HCT116 (cell line): ENCODE data around the gene LRRN3. TPM values are rescaled to one million over a fixed set of nuclear protein-coding genes. Genes with fewer than 3 reads are reported as not detected.

Experiments used
- ATAC-seq: fragments of 200-7000 bp; cut with Tn5 transposase; 2 replicates; pipeline ENCODE4 v1.9.1; 2020; ENCODE audit warnings: mild to moderate bottlenecking, moderate library complexity
- BruUV-seq: library from RNA; stranded (reverse); fragments of 400-500 nt; replicated peaks from 2 replicates; lab custom pipeline; 2021; lab: Mats Ljungman, UMichigan
- CTCF ChIA-PET: fragments of 300-600 bp; sonication (Branson Sonifier 250); formaldehyde crosslinking; loops from one replicate; lab custom pipeline; 2021; ENCODE audit warnings: antibody characterized with exemption; lab: Charles Lee
- POLR2A ChIA-PET: fragments of 300-600, 350-600 bp; sonication (Branson Sonifier 250); formaldehyde crosslinking; loops from one replicate; lab custom pipeline; 2021; ENCODE audit warnings: antibody characterized with exemption; lab: Charles Lee
- RAD21 ChIA-PET, 2 experiments: fragments of 300-600 bp; sonication (Branson Sonifier 250); formaldehyde crosslinking; loops; one replicate each; lab custom pipeline; 2023; ENCODE audit warnings: low total read pairs in 2 of 2; ENCODE audit not compliant: uncharacterized antibody in 2 of 2, unreplicated experiment in 2 of 2, low non-redundant PET in 1 of 2; lab: Charles Lee
- DNase-seq: peaks from one replicate; pipeline ENCODE4 v3.0.0-alpha.2; 2010; ENCODE audit warnings: low read depth, low spot score
- H2AFZ ChIP-seq: fragments of 200-600 bp; shearing (Covaris generic), sonication (generic); 2 replicates; pipeline ENCODE4 v1.6.1; 2017; ENCODE audit warnings: low read depth, mixed run types, mixed read lengths, antibody characterized with exemption, low read length; ENCODE audit not compliant: poor library complexity, severe bottlenecking
- H3K27ac ChIP-seq: 2 replicates; pipeline ENCODE4 v1.5.1; 2012; ENCODE audit warnings: low read depth, low read length
- H3K27me3 ChIP-seq: fragments of 200-600 bp; sonication (generic); 2 replicates; pipeline ENCODE4 v1.6.1; 2016; ENCODE audit warnings: mixed run types, low read length, mixed read lengths; ENCODE audit not compliant: insufficient read depth
- H3K36me3 ChIP-seq, 2 experiments: fragments of 200-500 bp in 1 of 2; fragments of 200-600 bp in 1 of 2; sonication (Bioruptor generic) in 1 of 2; sonication (generic) in 1 of 2; 2 replicates each; pipeline versions ENCODE4 v1.5.1 to v1.6.1; 2014 to 2016; ENCODE audit warnings: low read length in 2 of 2, inconsistent platforms in 1 of 2, mixed read lengths in 1 of 2, mixed run types in 1 of 2; ENCODE audit not compliant: insufficient read depth in 2 of 2, control insufficient read depth in 1 of 2
- H3K4me1 ChIP-seq, 2 experiments: fragments of 200-600 bp in 1 of 2; sonication (generic) in 1 of 2; 2 replicates each; pipeline versions ENCODE4 v1.5.1 to v1.6.1; 2012 to 2017; ENCODE audit warnings: low read length in 2 of 2, inconsistent platforms in 1 of 2, mild to moderate bottlenecking in 1 of 2, mixed read lengths in 1 of 2, mixed run types in 1 of 2, moderate library complexity in 1 of 2; ENCODE audit not compliant: insufficient read depth in 2 of 2, control insufficient read depth in 1 of 2
- H3K4me2 ChIP-seq: fragments of 200-600 bp; sonication (generic); 2 replicates; pipeline ENCODE4 v1.6.1; 2017; ENCODE audit warnings: mixed run types, low read length, mixed read lengths
- H3K4me3 ChIP-seq, 2 experiments: fragments of 200-600 bp in 1 of 2; sonication (generic) in 1 of 2; replicated peaks in 1 of 2; 2 replicates each; pipeline ENCODE4 v1.5.1; 2011 to 2016; ENCODE audit warnings: low read length in 2 of 2, control low read depth in 1 of 2, low read depth in 1 of 2, mild to moderate bottlenecking in 1 of 2, mixed read lengths in 1 of 2, mixed run types in 1 of 2
- H3K79me2 ChIP-seq: fragments of 200-600 bp; sonication (generic); 2 replicates; pipeline ENCODE4 v1.6.1; 2017; ENCODE audit warnings: mild to moderate bottlenecking, mixed run types, low read length, moderate library complexity, mixed read lengths; ENCODE audit not compliant: insufficient read depth
- H3K9ac ChIP-seq: fragments of 200-600 bp; sonication (generic); 2 replicates; pipeline ENCODE4 v1.6.1; 2016; ENCODE audit warnings: low read length, mixed read lengths
- H3K9me2 ChIP-seq: fragments of 200-600 bp; sonication (generic), shearing (Covaris generic); 2 replicates; pipeline ENCODE4 v1.6.1; 2017; ENCODE audit warnings: mixed run types, mild to moderate bottlenecking, moderate library complexity; ENCODE audit not compliant: insufficient read depth
- H3K9me3 ChIP-seq, 2 experiments: fragments of 200-500 bp in 1 of 2; fragments of 200-600 bp in 1 of 2; sonication (Bioruptor generic) in 1 of 2; sonication (generic) in 1 of 2; 2 replicates each; pipeline ENCODE4 v1.6.1; 2014 to 2017; ENCODE audit warnings: low read length in 2 of 2, mixed read lengths in 2 of 2, inconsistent platforms in 1 of 2, low read depth in 1 of 2, mild to moderate bottlenecking in 1 of 2, mixed run types in 1 of 2, moderate library complexity in 1 of 2; ENCODE audit not compliant: control insufficient read depth in 1 of 2, insufficient read depth in 1 of 2
- H4K20me1 ChIP-seq: fragments of 200-600 bp; sonication (generic), shearing (Covaris generic); 2 replicates; pipeline ENCODE4 v1.6.1; 2017; ENCODE audit warnings: mixed run types, mild to moderate bottlenecking, moderate library complexity; ENCODE audit not compliant: insufficient read depth
- ATF3 ChIP-seq: IDR thresholded peaks from 2 replicates; pipeline ENCODE4 v1.6.1; 2012
- CBX3 ChIP-seq: IDR thresholded peaks from 2 replicates; pipeline ENCODE4 v1.6.1; 2012; ENCODE audit warnings: low read depth
- ELF1 ChIP-seq: IDR thresholded peaks from 2 replicates; pipeline ENCODE4 v1.6.1; 2012; ENCODE audit warnings: low read depth, borderline replicate concordance
- EZH2 ChIP-seq: fragments of 200-600 bp; sonication (generic); IDR thresholded peaks from 2 replicates; pipeline ENCODE4 v1.6.1; 2017; ENCODE audit warnings: antibody characterized with exemption, mixed run types
- EZH2phosphoT487 ChIP-seq: fragments of 200-600 bp; IDR thresholded peaks from 2 replicates; pipeline ENCODE4 v1.6.1; 2018; ENCODE audit warnings: antibody characterized with exemption, borderline replicate concordance
- FOSL1 ChIP-seq: IDR thresholded peaks from 2 replicates; pipeline ENCODE4 v1.6.1; 2012; ENCODE audit warnings: low read depth
- MAX ChIP-seq: IDR thresholded peaks from 2 replicates; pipeline ENCODE4 v1.6.1; 2012
- RAD21 ChIP-seq: IDR thresholded peaks from 2 replicates; pipeline ENCODE4 v1.6.1; 2012; ENCODE audit warnings: low read depth, mild to moderate bottlenecking
- REST ChIP-seq: IDR thresholded peaks from 2 replicates; pipeline ENCODE4 v1.6.1; 2012; ENCODE audit warnings: low read depth
- SIN3A ChIP-seq: IDR thresholded peaks from 2 replicates; pipeline ENCODE4 v1.6.1; 2012; ENCODE audit warnings: low read depth
- TCF7L2 ChIP-seq: IDR thresholded peaks from 2 replicates; pipeline ENCODE4 v1.7.0; 2011; ENCODE audit warnings: borderline replicate concordance, inconsistent platforms; ENCODE audit not compliant: insufficient read depth, insufficient read length; ENCODE audit errors: extremely low read depth
- YY1 ChIP-seq: IDR thresholded peaks from 2 replicates; pipeline ENCODE4 v1.6.1; 2011; ENCODE audit warnings: low read length, low read depth, moderate library complexity, mild to moderate bottlenecking; ENCODE audit not compliant: insufficient replicate concordance; ENCODE audit errors: extremely low read depth
- ZFX ChIP-seq: fragments of 450-650 bp; IDR thresholded peaks from 2 replicates; pipeline ENCODE4 v1.6.1; 2017
- ZNF274 ChIP-seq: fragments of 200-500 bp; sonication (Bioruptor generic); IDR thresholded peaks from 2 replicates; pipeline ENCODE4 v1.6.1; 2014; ENCODE audit warnings: mild to moderate bottlenecking, low read depth, low read length, inconsistent platforms
- intact Hi-C: fragments of 100-400 bp; cut with micrococcal nuclease; formaldehyde crosslinking; loops from 2 replicates; pipeline ENCODE4 v1.10.0; 2022
- total RNA-seq: library from RNA; stranded (reverse); gene quantifications from one replicate; pipeline ENCODE4 v1.2.1, GENCODE V29; 2021; ENCODE audit not compliant: unreplicated experiment
- TF ChIP-seq, protein P1 (sequence below), 3 experiments: fragments of 200-600 bp in 1 of 3; sonication (generic) in 1 of 3; IDR thresholded peaks in 2 of 3; conservative IDR thresholded peaks in 1 of 3; 2 replicates each; pipeline ENCODE4 v1.5.1; 2012 to 2017; ENCODE audit warnings: low read depth in 2 of 3, low read length in 2 of 3, antibody characterized with exemption in 1 of 3, borderline replicate concordance in 1 of 3, control low read depth in 1 of 3, mild to moderate bottlenecking in 1 of 3, mixed read lengths in 1 of 3, mixed run types in 1 of 3, moderate library complexity in 1 of 3; ENCODE audit not compliant: insufficient read depth in 1 of 3

Gene LRRN3
- total RNA-seq, 1 experiment from 2014 or later: 0.07 TPM

DNA sequence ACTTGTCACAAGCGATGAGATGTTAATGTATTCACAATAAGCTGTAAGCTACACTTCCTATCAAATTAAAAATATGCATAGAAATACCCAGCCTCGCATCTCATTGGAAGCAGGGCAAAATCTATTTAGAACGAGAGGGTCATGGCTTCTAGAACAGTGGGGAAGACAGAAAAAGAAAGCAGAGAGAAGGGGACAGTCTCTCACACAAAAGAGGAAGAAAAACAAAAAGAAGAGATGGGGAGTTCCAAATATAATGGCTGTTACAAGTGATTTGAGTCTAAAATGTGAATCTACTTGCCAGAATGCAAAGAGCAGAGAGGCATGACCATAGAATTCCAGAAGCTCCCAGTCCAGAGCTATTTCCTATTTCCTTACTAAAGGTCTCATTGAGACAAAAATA is 13.8 kb downstream of the LRRN3 start:
- DNase-seq (no peak), ATAC-seq (no peak)
- Histone ChIP-seq H3K79me2 (no peaks in the 10 kb centered on the region), H3K9me2 (no peaks in the 10 kb centered on the region), H2AFZ (no peak overlapping the region), H4K20me1 (no peaks in the 10 kb centered on the region), H3K9me3 (no peaks in the 10 kb centered on the region), H3K4me1 (no peaks in the 10 kb centered on the region), H3K4me2 (no peak overlapping the region), H3K27ac (no peak overlapping the region), H3K4me3 (no peak overlapping the region), H3K36me3 (no peaks in the 10 kb centered on the region), H3K9ac (no peak overlapping the region), H3K27me3 (no peaks in the 10 kb centered on the region)
- BruUV-seq: no TSS peak
- no peak for TF ChIP-seq RAD21
- no peak for TF ChIP-seq TCF7L2
- no peak for TF ChIP-seq YY1
- TF ChIP-seq CBX3: no peak
- no peak for TF ChIP-seq REST
- TF ChIP-seq, protein P1, sequence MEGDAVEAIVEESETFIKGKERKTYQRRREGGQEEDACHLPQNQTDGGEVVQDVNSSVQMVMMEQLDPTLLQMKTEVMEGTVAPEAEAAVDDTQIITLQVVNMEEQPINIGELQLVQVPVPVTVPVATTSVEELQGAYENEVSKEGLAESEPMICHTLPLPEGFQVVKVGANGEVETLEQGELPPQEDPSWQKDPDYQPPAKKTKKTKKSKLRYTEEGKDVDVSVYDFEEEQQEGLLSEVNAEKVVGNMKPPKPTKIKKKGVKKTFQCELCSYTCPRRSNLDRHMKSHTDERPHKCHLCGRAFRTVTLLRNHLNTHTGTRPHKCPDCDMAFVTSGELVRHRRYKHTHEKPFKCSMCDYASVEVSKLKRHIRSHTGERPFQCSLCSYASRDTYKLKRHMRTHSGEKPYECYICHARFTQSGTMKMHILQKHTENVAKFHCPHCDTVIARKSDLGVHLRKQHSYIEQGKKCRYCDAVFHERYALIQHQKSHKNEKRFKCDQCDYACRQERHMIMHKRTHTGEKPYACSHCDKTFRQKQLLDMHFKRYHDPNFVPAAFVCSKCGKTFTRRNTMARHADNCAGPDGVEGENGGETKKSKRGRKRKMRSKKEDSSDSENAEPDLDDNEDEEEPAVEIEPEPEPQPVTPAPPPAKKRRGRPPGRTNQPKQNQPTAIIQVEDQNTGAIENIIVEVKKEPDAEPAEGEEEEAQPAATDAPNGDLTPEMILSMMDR (IDR thresholded peaks at IDR 0.05 in 2 of 3, conservative IDR thresholded peaks at IDR 0.05 in 1 of 3; ENCODE audit: borderline replicate concordance in 1 of 3, insufficient read depth in 1 of 3, low read depth in 2 of 3, low read length in 2 of 3): no peak
- TF ChIP-seq EZH2: no peak
- TF ChIP-seq FOSL1: no peak
- TF ChIP-seq ZFX: no peak
- no peak for TF ChIP-seq ATF3
- no peak for TF ChIP-seq ELF1
- TF ChIP-seq MAX: no peak
- no peak for TF ChIP-seq ZNF274
- TF ChIP-seq EZH2phosphoT487: no peak
- TF ChIP-seq SIN3A: no peak
- ChIA-PET POLR2A (no interaction called here), RAD21 (no interaction called here), CTCF (no interaction called here)
- intact Hi-C loops: no loop called here
